SW480 (cell line): ENCODE data around the gene PHACTR3.

Source experiments
- DNase-seq: peaks from one replicate; pipeline ENCODE4 v3.0.0-alpha.2; 2016; ENCODE audit warnings: low spot score

The PHACTR3 gene

GRCh38 chr20:59751075-59751711 is 146.9 kb downstream of the PHACTR3 start:
- peak; percentile 71 for DNase-seq

- DNase-seq = no peak
Observed at GRCh38 chr20:59752101-59752586, 147.8 kb downstream of the PHACTR3 start.

- no peak for DNase-seq
Observed at GRCh38 chr20:59752704-59753460, 148.5 kb downstream of the PHACTR3 start.

DNA sequence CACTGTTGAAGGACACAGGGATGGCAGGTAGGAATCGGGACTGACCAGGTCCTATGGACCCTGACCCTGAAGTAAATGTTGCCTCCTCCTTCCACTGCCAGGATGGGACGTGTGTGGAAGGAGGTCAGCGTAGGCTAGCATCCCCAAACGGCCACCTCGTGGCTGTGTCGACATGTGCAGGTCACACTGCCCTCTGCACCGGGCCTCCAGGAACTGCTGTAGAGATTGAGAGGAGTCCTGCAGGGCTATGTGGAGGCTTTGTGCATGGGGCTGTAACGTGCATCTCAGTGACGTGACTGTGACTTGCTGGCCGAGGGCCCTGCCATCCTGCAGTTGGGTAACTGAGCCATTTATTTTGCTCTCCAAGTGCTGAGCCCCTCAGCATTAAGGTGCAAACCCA is 149.5 kb downstream of the PHACTR3 start:
- DNase-seq = no peak

DNA sequence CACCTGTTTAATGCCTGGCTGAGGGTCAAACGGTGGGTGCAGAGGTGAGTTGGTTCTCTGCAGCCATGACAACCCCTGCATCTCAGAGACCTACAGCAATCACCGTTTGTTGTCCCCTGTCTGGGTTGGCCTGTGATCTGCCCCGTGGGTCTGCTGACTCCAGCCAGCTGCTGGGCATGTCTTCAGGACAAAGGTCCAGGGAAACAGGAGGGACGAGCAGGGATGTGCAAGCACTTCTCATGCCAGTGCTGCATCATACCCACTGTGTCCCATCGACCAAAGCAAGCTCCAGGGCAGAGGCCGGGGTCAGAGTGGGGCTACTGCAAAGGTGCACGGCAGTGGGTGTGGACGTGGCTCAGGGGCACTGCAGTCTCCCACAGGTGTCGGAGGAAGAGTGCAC is 150.2 kb downstream of the PHACTR3 start:
- DNase-seq = no peak

DNA sequence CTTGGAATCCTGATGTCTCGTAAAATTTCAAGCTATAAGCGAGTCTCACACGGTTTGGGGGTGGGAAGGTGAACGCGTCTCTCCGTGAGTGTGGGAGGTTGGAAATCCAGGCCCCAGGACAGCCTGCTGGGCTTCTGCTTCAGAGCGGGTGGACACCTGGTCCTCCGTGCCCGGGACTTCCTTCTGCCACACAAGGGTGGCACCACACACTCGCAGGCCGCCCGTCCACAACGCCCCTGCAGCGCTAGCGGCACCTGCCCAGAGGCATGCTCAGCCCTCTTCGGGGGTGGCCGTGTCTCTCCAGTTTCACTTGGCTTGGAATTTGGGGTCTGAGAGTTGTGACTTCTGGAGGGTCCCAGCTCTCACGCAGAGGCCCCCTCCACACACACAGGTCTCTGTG is 151.9 kb downstream of the PHACTR3 start:
- DNase-seq = no peak

DNA sequence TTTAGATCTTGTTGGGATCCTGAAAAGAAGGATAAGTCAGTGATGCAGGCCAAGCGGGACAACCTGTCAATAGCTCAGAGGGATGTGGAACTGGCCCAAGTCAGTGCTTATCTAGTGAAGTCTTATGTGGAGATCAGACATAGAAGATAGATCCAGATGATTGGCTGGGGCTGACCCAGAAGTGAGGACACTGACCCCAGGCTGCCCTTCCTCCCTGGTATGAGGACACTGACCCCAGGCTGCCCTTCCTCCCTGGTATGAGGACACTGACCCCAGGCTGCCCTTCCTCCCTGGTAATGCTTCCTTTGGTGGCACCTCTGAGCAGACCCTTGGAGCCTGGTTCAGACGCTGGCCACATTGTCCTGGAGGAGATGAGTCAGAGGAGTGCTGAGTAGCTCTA is 159.7 kb downstream of the PHACTR3 start:
- no peak for DNase-seq

- DNase-seq = peak; percentile 18
Observed at GRCh38 chr20:59765599-59766177, 161.3 kb downstream of the PHACTR3 start.

GRCh38 chr20:59767656-59768055 is 163.3 kb downstream of the PHACTR3 start:
- no peak for DNase-seq

DNA sequence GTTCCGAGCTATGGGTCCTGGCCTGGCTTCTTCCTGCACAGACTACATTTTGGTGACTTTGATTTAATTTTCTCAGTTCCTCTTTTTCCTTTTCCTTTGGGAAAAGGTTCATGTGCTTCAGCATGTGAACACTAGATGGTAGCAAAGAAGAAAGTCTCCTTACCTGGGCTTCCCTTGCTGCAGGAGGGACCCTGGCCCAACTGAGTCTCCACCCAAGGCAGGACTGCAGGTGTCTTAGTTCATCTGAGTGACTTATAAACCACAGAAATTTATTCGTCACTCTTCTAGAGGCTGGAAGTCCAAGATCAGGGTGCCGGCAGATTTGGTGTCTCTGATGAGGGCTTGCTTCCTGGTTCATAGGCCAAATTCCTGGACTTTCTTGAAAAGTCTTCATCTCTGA is 165.9 kb downstream of the PHACTR3 start:
- DNase-seq = peak; percentile 27

DNA sequence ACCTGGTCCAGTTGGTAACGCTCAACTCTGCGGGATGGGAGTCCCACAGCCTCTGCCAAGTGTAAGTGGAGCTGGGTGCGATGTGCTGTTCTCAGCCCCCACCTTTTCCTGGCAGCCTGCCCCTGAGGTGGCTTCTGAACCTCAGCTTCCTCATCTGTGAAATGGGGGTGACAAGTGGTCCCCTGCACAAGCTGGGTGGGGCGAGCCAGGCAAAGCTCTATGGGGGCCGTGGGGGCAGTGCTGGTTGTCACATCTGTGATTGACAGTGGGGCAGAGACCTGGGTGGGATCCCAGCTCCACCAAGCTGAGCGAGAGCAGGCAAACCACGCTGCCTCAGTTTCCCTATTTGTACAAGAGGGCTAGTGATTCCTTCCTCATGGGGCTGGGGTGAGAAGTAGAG is 166.5 kb downstream of the PHACTR3 start:
- no peak for DNase-seq

DNA sequence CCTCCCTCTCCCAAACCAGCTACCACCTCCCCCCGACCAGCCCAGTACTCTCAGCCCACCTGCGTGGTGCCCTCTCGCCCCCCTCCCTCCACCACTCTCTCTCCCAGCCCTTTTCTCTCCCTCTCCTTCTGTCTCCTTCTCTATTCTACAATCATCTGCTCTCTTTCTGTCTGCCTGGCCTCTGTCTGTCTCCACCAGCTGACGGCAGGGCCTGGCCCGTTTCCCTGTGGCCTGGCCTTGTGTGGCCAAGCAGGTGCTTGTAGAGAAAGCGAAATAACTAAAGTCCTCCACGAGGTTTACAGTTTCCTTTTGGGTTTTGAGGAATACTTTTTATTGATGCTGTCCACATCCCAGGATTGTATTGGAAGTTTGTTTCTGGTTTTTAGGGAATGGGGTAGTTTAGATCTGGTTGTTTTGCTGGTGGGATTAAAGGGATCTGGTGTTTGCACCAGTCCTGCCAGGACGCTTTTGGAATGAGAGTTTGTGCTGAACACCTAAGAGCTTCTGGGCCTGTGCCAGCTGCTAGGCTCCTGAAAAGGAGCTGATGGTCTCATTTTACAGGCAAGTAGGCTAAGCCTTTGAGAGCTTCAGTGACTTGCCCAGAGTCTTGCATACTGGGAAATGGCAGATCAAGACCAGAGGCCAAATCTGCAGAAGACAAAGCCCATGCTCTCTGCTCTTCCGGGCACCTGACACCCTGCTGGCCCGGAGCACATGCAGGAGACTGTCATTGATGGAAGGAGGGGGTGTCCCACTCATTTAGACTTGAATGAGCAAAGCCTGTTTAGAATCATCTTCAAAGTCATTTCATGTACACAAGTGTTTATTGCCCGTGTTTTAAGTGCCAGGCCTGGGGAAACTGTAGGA is 167.4 kb downstream of the PHACTR3 start:
- DNase-seq = no peak

DNA sequence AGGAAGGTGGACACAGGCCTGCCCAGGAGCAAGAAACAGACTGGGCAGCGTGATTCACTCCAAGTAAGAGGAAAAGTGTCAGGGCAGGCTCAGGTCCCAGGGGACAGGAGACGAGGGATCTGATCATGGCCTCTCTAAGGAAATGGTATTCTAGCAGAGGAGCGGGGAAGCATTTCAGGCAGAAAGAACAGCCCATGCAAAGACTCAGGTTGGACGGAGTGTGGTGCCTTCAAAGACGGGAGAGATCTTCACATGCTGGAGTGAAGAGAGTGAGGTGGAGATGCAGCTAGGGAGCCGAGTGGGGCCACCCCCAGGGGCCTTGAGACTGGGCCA is 168.0 kb downstream of the PHACTR3 start:
- DNase-seq = no peak

DNA sequence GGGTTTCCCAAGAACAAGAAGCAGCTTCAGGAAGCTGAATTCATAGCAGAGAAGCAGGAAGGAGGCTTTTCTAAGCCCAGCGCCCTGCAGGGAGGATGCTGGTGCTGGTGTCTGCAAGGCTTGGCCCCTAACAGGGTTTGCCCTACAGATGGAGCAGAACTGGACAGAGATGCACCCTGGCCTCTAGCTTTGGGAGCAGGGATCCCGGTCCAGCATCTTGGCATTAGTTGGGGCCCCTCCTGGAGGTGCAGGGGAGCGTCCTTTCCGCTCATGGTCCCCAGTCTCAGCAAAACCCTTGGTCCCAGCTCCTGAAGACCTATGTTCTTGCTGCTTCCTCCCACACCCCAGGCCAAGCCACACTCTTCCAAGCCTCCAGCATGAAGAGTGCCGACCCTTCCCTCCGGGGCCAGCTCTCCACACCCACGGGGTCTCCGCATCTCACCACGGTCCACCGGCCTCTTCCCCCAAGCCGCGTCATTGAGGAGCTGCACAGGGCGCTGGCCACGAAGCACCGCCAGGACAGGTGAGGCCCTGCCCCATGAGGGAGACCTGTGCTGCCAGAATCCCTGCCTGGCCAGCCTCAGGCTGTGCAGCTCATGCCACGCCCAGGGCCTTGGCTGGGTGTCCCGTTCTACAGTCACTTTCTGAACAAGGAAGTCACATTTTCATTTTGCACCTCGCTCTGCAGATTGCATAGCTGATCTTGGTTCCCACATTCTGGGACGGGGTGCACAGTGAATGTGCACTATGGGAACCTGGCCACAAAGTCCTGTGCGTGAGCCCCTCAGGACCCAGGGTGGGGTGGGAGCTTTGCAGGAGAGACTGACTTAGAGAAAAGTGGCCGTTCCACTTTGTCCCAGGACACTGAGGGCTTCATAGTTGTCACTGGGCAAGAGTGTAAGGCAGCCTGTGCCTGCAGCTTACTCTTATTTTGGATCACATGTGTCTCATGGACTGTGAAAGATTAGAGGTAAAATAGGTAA is 168.9 kb downstream of the PHACTR3 start:
- DNase-seq = no peak

GRCh38 chr20:59774204-59774641 is 169.9 kb downstream of the PHACTR3 start:
- DNase-seq = no peak

GRCh38 chr20:59774921-59775686 is 170.8 kb downstream of the PHACTR3 start:
- DNase-seq = no peak

DNA sequence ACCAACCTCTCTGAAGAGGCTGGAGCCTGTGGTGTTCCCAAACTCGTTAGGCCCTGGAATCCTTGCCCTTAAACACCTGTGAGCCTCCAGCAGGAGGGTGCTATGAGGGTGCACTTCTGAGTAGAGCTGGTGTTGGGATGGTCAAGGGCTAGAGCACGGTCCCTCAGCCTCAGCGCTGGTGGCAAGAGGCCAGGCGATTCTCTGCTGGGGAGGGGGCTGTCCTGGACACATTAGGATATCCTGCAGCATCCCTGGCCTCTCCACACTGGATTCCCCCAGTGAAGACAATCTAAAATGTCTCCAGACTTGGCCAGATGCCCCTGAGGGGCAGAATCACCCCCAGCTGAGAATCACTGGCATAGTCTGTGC is 171.3 kb downstream of the PHACTR3 start:
- no peak for DNase-seq

DNA sequence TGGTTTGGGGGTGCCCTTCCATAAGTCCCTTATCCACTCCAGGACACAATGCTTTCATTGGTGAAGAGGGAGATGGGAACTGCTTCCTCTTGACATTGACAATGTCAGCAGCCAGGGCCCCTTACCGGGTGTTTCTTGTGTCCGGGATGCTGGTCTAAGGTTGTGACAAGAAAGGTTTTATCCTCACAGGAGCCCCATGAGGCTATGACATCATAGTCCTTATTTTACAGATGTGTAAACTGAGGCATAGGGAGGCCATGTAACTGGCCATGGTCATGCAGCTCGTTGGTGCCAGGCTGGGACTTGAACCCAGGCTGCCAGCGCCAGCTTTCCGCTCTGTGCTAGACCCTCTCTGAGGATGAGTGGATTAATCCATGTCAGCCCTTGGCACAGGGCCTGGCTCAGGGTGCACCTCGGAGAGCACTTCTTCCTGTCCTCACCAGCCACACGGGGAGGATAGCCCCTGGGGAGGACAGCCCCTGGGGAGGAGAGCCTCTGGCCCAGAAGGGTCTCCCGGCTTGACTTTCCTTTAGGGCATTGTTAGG is 171.8 kb downstream of the PHACTR3 start:
- DNase-seq = no peak

DNA sequence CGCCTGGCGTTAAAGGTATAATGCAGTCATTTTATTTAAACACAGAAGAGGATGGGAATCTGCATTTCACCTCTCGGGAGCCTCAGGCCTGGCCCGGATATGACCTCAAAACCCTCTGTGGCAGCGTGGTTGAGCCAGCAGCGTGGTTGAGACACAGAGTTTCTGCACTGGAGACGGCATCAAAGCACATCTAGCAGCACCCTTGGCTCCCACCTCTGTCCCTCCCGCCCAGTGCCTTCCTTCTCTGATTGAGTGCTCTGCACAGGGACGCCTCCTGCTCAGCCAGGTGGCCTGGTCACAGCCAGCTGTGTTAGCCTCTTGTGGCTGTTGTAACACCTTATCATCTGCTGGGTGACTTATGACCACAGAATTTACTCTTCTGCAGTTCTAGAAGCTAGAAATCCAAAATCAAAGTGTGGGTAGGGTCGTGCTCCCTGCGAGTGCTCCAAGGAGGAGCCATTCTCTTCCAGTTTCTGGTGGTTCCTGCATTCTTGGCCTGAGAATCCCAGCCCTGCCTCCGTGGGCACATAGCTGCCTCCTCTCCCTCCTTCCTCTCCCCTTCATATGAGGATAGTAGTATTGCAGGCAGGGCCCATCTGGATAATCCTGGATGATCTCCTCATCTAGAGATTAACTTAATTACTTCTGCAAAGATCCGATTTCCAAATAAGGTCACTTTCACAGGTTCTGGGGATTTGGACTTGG is 172.4 kb downstream of the PHACTR3 start:
- DNase-seq = no peak

DNA sequence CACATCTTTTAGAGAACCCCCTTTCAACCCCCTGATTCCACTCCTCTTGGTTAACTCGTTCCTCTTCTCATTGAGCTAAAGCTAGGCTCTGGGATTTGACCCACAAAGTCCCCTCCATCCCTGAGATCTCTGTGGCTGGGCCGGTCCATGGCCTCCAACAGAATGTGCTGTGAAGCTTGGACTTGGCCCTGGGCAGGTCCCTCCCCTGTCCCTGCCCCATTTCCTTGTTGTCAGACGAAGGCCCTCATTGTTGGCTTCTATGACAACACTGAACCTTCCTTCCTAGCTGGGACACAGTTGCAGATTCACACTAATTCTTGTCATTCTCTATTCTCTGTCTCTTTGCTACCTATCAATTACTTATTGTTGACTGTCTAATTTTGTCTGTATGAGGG is 173.0 kb downstream of the PHACTR3 start:
- DNase-seq = no peak
